Duodenal mucosa (tissue), 2 donors: ENCODE data around the gene DMAC2.

ENCODE experiments used
- H3K27ac ChIP-seq: one replicate; pipeline ENCODE4 v1.7.0; 2013; ENCODE audit warnings: low read depth, low read length
- H3K27me3 ChIP-seq, 2 donors: one replicate each; pipeline ENCODE4 v1.7.0; 2013; ENCODE audit warnings: low read length in 2 of 2, control low read depth in 1 of 2; ENCODE audit not compliant: insufficient read depth in 2 of 2, control insufficient read depth in 1 of 2
- H3K36me3 ChIP-seq, 2 donors: one replicate each; pipeline ENCODE4 v1.7.0; 2013; ENCODE audit warnings: low read length in 2 of 2, control low read depth in 1 of 2; ENCODE audit not compliant: insufficient read depth in 2 of 2, control insufficient read depth in 1 of 2
- H3K4me1 ChIP-seq, 2 donors: one replicate each; pipeline ENCODE4 v1.7.0; 2013; ENCODE audit warnings: low read length in 2 of 2, control low read depth in 1 of 2; ENCODE audit not compliant: insufficient read depth in 2 of 2, control insufficient read depth in 1 of 2
- H3K4me3 ChIP-seq, 2 donors: one replicate each; pipeline ENCODE4 v1.7.0; 2013; ENCODE audit warnings: low read length in 2 of 2, low read depth in 1 of 2
- H3K9ac ChIP-seq, 2 donors: one replicate each; pipeline ENCODE4 v1.7.0; 2013; ENCODE audit warnings: low read length in 2 of 2, low read depth in 1 of 2
- H3K9me3 ChIP-seq, 2 donors: one replicate each; pipeline ENCODE4 v1.7.0; 2013; ENCODE audit warnings: low read length in 2 of 2, control low read depth in 1 of 2; ENCODE audit not compliant: control insufficient read depth in 1 of 2

DMAC2 gene

DNA sequence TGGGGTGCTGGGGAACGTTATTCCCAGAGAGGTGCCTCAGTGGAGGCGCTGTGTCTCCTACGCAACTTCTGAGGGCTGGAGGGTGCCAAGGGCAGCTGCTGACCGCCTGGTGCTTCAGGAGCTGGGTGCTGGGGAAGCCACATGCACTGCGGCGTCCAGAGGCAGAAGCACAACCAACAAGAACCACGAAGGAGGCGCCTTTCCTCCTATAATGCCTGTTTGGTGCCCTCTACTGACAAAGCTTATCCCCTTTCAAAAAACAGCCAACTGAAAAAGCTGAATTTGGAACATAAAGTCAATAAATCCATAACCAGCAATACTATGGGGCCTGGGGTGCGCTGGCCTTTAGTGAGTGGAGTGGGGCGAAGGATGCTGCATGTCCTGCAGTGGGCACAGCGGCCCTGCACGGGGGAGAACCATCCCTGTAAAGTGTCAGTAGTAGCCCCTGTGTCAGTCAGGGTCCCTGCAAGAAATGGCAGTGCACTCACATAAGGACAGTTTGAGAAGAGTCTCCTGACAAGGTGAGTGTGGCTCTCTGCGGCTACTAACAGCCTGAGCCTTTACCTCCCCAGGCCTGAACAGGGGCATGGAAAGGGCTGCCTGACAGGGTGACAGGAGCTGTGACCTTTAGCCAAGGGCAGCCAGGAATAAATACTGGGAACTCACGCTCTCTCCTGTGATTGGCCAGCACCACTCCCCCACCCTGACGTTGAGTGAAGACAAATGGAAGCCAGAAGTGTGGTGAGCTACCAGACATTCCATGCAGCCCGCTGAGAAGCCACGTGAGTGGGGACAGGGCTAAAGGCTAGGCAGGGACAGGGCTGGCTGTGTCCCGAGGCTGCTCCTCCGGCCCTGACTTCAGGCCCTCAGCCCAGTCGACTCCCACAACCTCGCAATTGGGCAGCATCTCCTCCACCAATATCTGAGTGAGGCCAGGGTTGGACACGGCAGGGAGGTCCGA, 8.0 kb downstream of the DMAC2 start:
- Histone ChIP-seq H3K36me3 (peaks cover 9 to 26% of the 10 kb centered on the region in 2 donors), H3K9ac (no peak overlapping the region), H3K4me3 (no peak overlapping the region), H3K27ac (no peak overlapping the region), H3K27me3 (no peaks in the 10 kb centered on the region), H3K4me1 (peaks cover 22 to 37% of the 10 kb centered on the region in 2 donors), H3K9me3 (no peaks in the 10 kb centered on the region)

DNA sequence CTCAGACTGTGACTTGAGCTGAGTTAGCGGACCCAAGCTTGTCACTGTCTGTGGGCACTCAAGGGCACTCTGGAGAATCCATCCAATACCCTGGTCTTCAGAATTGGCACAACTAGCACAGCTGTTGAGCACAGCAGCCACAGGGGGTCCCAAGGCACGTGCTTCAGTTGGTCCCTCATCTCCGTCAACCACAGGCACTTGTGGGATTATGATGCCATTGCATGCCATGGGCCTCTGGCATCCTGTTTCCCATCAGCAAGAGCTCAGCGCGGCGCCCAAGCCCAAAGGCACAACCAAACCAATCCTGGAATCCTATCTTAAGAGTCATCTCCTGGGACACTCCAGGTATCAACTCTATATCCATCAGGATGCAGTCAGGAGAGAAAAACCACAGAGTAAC, 8.8 kb downstream of the DMAC2 start:
- H3K4me1 ChIP-seq, result peaks cover 24 to 45% of the 10 kb centered on the region in 2 donors
- H3K9ac ChIP-seq, result no peak overlapping the region
- H3K4me3 ChIP-seq, result no peak overlapping the region
- H3K9me3 ChIP-seq, result no peaks in the 10 kb centered on the region
- H3K36me3 ChIP-seq, result peaks cover 9 to 26% of the 10 kb centered on the region in 2 donors
- no peaks in the 10 kb centered on the region for H3K27me3 ChIP-seq
- H3K27ac ChIP-seq, result no peak overlapping the region

DNA sequence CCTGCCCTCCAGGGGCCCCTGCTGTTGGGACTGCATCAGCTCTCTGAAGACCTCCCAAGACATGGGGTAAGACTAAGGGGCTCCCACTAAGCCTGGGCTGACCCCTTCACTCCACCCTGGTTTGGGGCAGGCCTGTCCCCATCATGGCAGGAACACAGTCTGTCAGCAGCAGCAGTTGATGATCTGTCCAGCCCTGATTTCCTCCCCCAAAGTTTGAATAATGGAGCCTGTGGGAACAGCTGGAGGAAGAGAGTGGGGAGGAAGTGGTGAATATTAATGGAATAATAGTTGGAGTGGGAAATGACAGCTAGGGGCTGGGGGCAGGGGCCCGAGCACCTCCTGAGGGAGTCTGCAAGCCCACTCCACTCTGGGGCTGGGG, 11.2 kb downstream of the DMAC2 start:
- Histone ChIP-seq H3K4me1 (peaks cover 43 to 56% of the 10 kb centered on the region in 2 donors), H3K9me3 (no peaks in the 10 kb centered on the region), H3K36me3 (peaks cover 17 to 35% of the 10 kb centered on the region in 2 donors), H3K27me3 (no peaks in the 10 kb centered on the region), H3K4me3 (peak overlapping the region; percentile 76), H3K27ac (peak overlapping the region; percentile 11), H3K9ac (peak overlapping the region; percentile 88 to 97)

DNA sequence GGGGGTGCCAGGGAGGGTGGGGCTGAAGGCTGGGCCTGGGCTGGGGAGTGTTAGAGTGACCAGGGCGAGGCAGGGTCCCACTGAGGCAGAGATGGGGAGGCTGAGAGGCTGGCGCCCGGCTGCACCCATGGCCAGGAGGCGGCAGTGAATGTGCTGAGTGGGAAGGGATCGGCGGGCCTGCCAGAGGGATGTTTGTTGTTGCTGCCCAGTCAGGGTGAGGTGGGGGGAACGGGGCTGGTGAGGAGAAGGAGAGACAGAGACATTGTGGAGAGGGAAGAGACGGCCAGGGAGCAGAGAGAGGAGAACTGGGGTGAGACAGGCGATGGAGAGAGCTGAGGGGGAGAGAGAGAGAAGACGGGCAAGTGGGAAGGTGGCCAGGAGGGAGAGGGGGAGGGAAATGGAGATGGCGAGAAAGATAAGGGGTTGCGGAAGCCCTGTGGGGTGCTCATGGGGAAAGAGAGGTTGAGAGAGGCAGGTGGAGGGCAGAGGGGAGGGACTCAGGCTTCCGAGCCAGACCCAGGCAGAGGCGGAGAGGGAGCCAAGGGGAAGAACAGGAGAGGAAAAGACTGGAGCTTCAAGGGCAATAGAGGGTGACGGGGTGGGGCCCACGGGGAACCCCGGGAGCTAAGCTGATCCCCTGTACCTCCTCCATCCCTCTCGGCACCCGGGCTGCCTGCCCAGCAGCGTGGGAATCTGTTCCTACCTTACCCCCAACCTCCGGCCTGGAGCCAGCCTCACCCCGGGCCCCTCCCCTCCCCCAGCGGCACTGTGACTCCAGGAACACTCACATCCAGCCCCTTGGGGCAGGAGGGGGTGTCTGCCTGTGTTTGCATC, 11.8 kb downstream of the DMAC2 start:
- peaks cover 15 to 33% of the 10 kb centered on the region in 2 donors for H3K36me3 ChIP-seq
- peak overlapping the region; percentile 76 for H3K4me3 ChIP-seq
- H3K27ac ChIP-seq, result peak overlapping the region; percentile 92
- H3K4me1 ChIP-seq, result peaks cover 46 to 56% of the 10 kb centered on the region in 2 donors
- peak overlapping the region; percentile 88 to 97 for H3K9ac ChIP-seq
- H3K27me3 ChIP-seq, result no peaks in the 10 kb centered on the region
- no peaks in the 10 kb centered on the region for H3K9me3 ChIP-seq

DNA sequence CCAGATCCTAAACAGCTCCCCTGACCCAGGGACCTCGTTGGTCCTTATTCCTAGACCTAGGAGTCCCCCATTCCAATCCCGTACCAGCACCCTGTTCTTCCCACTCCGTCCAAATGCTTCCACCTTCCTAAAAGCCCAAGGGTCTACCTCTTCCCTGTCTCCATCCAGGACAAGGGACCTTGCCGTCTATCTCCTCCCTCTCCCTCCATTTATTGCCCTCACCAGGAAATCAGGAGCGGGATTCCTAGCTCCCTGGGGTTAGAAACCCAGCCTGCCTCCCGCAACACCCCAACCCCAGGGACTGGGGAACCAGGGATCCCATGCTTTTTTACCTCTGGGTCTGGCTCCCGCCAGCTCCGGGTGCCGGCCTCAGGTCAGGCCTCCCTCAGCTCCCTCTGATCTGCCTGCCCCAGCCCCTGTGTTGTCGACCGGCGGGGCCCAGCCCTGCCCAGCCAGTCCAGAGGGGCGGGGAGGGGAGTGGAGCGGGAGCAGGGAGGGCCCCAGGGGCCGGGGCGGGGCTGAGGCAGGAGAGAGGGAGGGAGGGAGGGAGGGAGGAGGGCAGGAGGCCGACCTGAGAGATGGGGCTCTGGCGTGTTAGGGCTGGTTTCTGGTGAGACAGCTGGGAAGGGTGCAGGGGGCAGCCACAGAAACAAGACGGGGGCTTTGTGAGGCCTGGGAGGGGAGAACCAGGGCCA, 12.6 kb downstream of the DMAC2 start, which contains the start of gene B3GNT8:
B3GNT8 (minus strand) TSS at position 423 of the 695 bp plus-strand sequence. CDS start 596 bp downstream, outside the sequence.
- Histone ChIP-seq H3K4me1 (peaks cover 52 to 58% of the 10 kb centered on the region in 2 donors), H3K9ac (peak within 1 kb of the TSS; percentile 92 to 97), H3K36me3 (peaks cover 21 to 33% of the 10 kb centered on the region in 2 donors), H3K4me3 (peak within 1 kb of the TSS; percentile 76 to 82), H3K9me3 (no peaks in the 10 kb centered on the region), H3K27me3 (no peaks in the 10 kb centered on the region), H3K27ac (peak within 1 kb of the TSS; percentile 92)

DNA sequence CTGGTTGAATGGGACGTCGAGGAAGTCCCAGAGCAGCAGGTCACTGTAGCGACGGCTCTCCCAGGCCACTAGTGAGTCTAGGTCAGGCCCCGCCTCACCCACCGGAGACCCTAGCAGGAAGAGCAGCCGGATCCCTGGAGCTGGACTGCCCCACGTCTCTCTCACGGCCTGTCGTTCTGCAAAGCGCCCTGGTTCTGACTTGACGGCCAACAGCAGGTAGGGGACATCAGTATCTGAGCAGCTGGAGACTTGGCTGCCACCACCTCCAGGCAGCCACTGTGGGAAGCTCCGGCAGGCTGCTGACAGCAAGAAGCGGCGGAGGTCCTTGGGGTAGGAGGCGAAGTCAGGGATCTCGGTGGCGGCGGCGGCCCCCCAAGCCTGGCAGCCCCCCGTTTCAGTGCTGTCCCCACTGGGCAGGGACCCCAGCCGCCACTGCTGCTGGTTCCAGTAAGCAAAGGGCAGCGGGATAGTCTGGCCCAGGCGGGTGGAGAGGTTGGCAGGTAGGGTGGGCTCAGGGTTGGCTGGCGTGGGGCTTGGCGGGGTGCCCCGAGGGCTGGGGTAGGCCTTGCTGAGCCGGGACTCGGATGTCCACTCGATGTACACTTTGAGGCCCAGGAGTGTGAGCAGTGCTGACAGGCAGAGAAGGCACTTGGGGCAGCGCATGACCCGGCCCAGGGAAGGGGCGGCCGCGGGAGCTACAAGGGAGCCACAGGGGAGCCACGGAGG, 13.4 kb downstream of the DMAC2 start:
- peaks cover 25 to 31% of the 10 kb centered on the region in 2 donors for H3K36me3 ChIP-seq
- peak overlapping the region; percentile 55 for H3K27ac ChIP-seq
- H3K9me3 ChIP-seq, result no peaks in the 10 kb centered on the region
- peak overlapping the region; percentile 92 to 97 for H3K9ac ChIP-seq
- peak overlapping the region; percentile 76 to 82 for H3K4me3 ChIP-seq
- H3K4me1 ChIP-seq, result peaks cover 54 to 60% of the 10 kb centered on the region in 2 donors
- no peaks in the 10 kb centered on the region for H3K27me3 ChIP-seq

DNA sequence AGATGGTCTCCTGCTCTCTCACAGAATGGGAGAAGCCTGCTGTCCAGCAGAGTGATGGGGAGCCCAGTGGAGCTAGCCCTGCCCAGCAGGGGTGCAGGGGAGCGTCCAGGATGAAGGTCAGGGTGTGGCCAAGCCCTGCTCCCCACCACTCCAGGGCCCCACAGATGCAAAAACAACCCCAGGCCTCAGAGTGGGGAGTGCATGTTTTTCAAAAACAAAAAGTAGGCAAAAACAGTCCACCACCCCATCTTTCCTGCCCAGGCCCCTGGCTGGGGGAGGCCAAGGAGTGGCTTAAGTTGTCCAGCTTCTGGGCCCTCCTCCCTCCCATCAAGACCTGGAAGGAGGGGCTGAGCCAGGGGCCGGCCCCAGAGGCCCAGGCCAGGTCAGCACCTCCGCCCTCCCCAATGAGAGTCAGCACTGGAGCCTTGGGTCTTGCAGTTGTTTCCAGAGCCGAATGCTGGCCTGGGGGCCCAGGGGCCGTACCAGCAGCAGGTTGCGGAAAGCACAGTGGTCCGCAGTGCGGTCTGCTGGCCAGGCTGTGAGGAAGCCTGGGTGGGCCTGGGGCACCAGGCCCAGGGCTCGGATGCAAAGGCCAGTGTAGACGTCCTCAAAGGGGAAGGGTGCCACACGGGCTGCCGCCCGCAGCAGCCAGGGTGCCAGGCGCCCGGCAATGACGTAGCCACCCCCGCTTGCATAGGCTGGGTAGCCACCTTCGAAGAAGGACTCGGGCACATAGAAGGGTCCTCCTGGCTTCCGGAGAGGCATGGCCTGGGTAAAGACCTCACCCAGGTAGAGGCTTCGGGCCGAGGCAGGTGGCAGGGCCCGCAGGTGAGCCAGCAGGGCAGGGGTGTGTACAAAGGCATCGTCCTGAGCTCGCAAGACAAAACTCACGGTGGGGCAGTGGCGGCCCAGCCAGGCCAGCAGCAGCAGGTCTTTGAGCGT, 14.3 kb downstream of the DMAC2 start:
- peaks cover 62 to 69% of the 10 kb centered on the region in 2 donors for H3K4me1 ChIP-seq
- peak overlapping the region; percentile 55 for H3K27ac ChIP-seq
- H3K36me3 ChIP-seq, result peaks cover 26 to 30% of the 10 kb centered on the region in 2 donors
- H3K9ac ChIP-seq, result peak overlapping the region; percentile 92 to 97
- no peaks in the 10 kb centered on the region for H3K9me3 ChIP-seq
- H3K27me3 ChIP-seq, result no peaks in the 10 kb centered on the region
- H3K4me3 ChIP-seq, result peak overlapping the region; percentile 76 to 82

DNA sequence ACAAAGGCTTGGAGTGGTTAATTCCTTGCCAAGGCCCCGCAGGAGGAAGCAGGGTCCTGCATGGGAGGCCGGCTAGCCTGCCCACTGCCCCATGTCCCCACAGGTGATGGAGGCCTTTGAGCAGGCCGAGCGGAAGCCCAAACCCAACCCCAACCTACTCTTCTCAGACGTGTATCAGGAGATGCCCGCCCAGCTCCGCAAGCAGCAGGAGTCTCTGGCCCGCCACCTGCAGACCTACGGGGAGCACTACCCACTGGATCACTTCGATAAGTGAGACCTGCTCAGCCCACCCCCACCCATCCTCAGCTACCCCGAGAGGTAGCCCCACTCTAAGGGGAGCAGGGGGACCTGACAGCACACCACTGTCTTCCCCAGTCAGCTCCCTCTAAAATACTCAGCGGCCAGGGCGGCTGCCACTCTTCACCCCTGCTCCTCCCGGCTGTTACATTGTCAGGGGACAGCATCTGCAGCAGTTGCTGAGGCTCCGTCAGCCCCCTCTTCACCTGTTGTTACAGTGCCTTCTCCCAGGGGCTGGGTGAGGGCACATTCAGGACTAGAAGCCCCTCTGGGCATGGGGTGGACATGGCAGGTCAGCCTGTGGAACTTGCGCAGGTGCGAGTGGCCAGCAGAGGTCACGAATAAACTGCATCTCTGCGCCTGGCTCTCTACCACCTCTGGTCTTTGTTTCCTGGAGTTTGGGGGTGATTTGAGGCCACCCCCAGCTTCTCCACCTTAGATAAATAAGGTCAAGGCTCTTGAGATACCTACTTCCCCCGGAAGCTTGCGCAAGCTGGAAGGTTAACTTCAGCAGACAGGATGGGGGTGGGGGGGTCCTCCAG, 15.2 kb downstream of the DMAC2 start:
- Histone ChIP-seq H3K9me3 (no peaks in the 10 kb centered on the region), H3K4me3 (peak overlapping the region; percentile 76 to 82), H3K36me3 (peaks cover 30 to 34% of the 10 kb centered on the region in 2 donors), H3K27me3 (no peaks in the 10 kb centered on the region), H3K27ac (peak overlapping the region; percentile 55), H3K4me1 (peaks cover 63 to 69% of the 10 kb centered on the region in 2 donors), H3K9ac (peak overlapping the region; percentile 92 to 97)
